ENCODE results near the gene ANTXRL.
"Not testable (repeated sequence)": the region's sequence is repeated elsewhere in the genome, so short reads cannot be mapped to it uniquely, and the experiment has no call there.

DNA sequence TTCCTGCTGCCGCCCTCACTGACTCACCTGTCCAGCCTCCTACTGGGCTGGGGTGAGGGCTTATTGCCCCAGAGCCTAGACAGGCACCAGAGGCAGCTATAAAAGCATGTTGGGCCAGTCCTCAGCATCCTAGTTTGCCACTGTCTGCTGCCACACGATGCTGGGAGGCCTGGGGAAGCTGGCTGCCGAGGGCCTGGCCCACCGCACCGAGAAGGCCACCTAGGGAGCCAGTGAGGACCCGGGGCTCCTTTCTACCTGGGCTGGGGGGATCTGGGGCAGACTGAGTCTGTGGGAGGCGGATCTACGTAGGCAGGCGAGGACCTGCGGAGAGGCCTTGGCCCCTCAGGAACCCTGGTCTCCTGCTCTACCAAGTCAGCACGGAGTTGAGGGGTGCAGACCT lies 82.2 kb downstream of the ANTXRL start:
- TF ChIP-seq, protein P1, sequence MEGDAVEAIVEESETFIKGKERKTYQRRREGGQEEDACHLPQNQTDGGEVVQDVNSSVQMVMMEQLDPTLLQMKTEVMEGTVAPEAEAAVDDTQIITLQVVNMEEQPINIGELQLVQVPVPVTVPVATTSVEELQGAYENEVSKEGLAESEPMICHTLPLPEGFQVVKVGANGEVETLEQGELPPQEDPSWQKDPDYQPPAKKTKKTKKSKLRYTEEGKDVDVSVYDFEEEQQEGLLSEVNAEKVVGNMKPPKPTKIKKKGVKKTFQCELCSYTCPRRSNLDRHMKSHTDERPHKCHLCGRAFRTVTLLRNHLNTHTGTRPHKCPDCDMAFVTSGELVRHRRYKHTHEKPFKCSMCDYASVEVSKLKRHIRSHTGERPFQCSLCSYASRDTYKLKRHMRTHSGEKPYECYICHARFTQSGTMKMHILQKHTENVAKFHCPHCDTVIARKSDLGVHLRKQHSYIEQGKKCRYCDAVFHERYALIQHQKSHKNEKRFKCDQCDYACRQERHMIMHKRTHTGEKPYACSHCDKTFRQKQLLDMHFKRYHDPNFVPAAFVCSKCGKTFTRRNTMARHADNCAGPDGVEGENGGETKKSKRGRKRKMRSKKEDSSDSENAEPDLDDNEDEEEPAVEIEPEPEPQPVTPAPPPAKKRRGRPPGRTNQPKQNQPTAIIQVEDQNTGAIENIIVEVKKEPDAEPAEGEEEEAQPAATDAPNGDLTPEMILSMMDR (IDR thresholded peaks at IDR 0.05): not testable (repeated sequence)
- not testable (repeated sequence) for TF ChIP-seq POLR2A, EP300 (IDR thresholded peaks at IDR 0.05)

Data from tibial nerve (tissue), 4 donors.